OCI-LY7 (cell line): Measurements from ENCODE around the gene COP1.

Experiments
- CTCF ChIP-seq: fragments of 200-600 bp; sonication (generic); conservative IDR thresholded peaks from 2 replicates; pipeline ENCODE4 v1.5.1; 2014; ENCODE audit warnings: mild to moderate bottlenecking, antibody characterized with exemption, low read length, moderate library complexity, mixed read lengths
- EZH2phosphoT487 ChIP-seq: fragments of 200-600 bp; sonication (generic); IDR thresholded peaks from 2 replicates; pipeline ENCODE4 v1.6.1; 2018; ENCODE audit warnings: low read depth, borderline replicate concordance, mild to moderate bottlenecking, mixed run types, antibody characterized with exemption, low read length, moderate library complexity, mixed read lengths

DNA sequence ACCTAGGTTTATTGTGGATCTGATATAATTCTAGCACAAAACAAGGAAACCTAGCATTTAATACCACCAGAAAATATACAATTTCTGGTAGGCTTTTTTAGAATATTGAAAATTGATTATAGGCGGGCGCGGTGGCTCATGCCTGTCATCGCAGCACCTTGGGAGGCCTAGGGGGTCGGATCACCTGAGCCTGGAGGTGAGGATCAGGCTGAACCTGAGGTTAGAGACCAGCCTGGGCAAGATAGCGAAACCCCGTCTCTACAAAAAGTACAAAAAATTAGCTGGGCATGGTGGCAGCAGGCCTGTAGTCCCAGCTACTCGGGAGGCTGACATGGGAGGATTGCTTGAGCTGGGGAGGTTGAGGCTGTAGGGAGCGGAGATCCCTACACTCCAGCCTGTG lies 948 bp upstream of the COP1 start:
- TF ChIP-seq CTCF (no peak), EZH2phosphoT487 (no peak)
